Thymus (tissue), 11 donors: Measurements from ENCODE around the gene LRRN3. TPM values are rescaled to one million over a fixed set of nuclear protein-coding genes. Genes with fewer than 3 reads are reported as not detected.

Source experiments
- DNase-seq, 9 donors: peaks; one replicate each; pipeline ENCODE4 v3.0.0-alpha.2; 2013; ENCODE audit warnings: low spot score in 9 of 9, low read depth in 6 of 9, missing footprints in 1 of 9
- H3K27ac ChIP-seq, 2 donors: one replicate each; pipeline ENCODE4 v1.5.1; 2013; ENCODE audit warnings: control low read depth in 1 of 2, low read depth in 1 of 2, low read length in 1 of 2, mild to moderate bottlenecking in 1 of 2, moderate library complexity in 1 of 2
- H3K27me3 ChIP-seq, 2 donors: one replicate each; pipeline ENCODE4 v1.5.1; 2013; ENCODE audit warnings: low read length in 1 of 2; ENCODE audit not compliant: control insufficient read depth in 2 of 2, insufficient read depth in 1 of 2
- H3K36me3 ChIP-seq, 2 donors: one replicate each; pipeline ENCODE4 v1.5.1; 2013; ENCODE audit warnings: low read length in 1 of 2, mild to moderate bottlenecking in 1 of 2, moderate library complexity in 1 of 2; ENCODE audit not compliant: control insufficient read depth in 2 of 2, insufficient read depth in 2 of 2
- H3K4me1 ChIP-seq, 2 donors: one replicate each; pipeline ENCODE4 v1.5.1; 2013; ENCODE audit warnings: low read length in 2 of 2; ENCODE audit not compliant: control insufficient read depth in 2 of 2, insufficient read depth in 2 of 2
- H3K4me3 ChIP-seq, 2 donors: one replicate each; pipeline ENCODE4 v1.5.1; 2013; ENCODE audit warnings: low read length in 2 of 2, control low read depth in 1 of 2, mild to moderate bottlenecking in 1 of 2
- H3K9me3 ChIP-seq, 2 donors: one replicate each; pipeline ENCODE4 v1.5.1; 2013; ENCODE audit warnings: low read length in 1 of 2, mild to moderate bottlenecking in 1 of 2; ENCODE audit not compliant: control insufficient read depth in 2 of 2, insufficient read depth in 1 of 2
- WGBS: extraction: QIAGEN DNeasy Blood & Tissue Kit; methylation state at CpG from one replicate; pipeline ENCODE4 v1.1.7; 2013; 5-methylcytosine and 5-hydroxymethylcytosine counted together
- polyA plus RNA-seq: library from polyadenylated mRNA; stranded (reverse); fragments of 200-250 nt; gene quantifications from one replicate; pipeline ENCODE4 v1.2.3, GENCODE V29; 2013
- total RNA-seq: library from RNA; stranded (reverse); fragments of 120-200 nt; gene quantifications from one replicate; pipeline ENCODE4 v1.2.4, GENCODE V29; 2013
- donor health status: healthy.

LRRN3 gene
- total and polyA plus RNA-seq, 2 donors, result 5.4 to 23.8 TPM

DNA sequence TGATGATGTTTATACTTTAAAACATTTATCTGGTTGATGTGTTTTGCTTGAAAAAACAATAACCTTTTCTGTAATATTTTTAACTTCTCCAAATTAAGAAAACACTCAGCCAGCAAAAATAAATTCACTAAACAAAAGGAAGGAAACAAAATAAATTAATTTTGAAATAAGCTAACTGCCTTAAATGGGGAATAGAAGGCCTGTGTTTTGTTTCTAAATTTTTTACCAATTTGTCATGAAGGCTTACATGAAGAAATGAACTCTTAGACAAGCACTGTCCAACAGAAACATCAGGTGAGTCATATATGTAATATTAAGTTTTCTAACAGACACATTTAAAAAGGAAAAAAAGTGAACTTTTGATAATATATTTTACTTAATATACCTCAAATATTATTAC lies 68.5 kb downstream of the LRRN3 start:
- no peaks in the 10 kb centered on the region for H3K36me3 ChIP-seq
- no peaks in the 10 kb centered on the region for H3K4me1 ChIP-seq
- no peak overlapping the region for H3K27ac ChIP-seq
- no peak overlapping the region for H3K4me3 ChIP-seq
- no peaks in the 10 kb centered on the region for H3K27me3 ChIP-seq
- no peak for DNase-seq
- H3K9me3 ChIP-seq, result no peaks in the 10 kb centered on the region

DNA sequence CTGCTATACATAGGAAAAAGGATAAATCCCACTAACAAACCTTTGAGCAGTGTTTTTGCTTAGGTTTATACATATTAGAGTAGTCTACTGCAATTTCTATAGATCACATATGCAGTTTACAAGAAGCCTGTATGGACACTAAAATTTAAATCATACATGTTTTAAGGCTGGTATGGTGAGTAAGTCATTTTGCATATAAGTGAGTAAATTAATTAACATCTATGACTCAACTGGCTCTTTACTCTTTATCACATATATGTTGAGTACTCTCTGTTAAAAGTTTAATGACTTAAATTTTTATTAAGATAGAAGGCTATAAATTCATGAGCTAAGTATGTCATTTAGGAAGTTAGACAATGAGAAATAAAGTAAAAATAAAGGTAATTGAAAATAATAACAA lies 69.4 kb downstream of the LRRN3 start:
- H3K36me3 ChIP-seq, result no peaks in the 10 kb centered on the region
- no peak overlapping the region for H3K27ac ChIP-seq
- DNase-seq, result no peak
- no peaks in the 10 kb centered on the region for H3K9me3 ChIP-seq
- H3K27me3 ChIP-seq, result no peaks in the 10 kb centered on the region
- no peak overlapping the region for H3K4me3 ChIP-seq
- H3K4me1 ChIP-seq, result no peaks in the 10 kb centered on the region

DNA sequence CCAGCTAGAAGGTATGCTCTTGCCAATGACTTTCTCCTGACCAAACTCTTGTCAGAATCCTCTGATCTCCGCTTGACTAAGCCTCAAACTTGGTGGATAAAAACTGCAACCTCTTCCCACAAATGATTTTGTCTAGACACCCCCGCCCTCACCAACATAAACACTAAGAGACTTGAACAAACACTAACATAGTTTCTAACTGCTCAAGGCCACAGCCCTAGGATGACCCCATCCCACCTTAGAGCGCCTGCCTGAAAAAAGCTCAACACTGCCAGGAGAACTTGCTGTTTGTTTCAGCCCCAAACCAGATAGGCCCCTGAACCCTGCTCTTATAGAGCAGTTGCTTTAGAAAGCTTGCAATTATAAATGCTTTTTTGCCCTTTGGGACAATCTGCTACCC lies 71.8 kb downstream of the LRRN3 start:
- H3K27ac ChIP-seq, result no peak overlapping the region
- no peaks in the 10 kb centered on the region for H3K27me3 ChIP-seq
- H3K9me3 ChIP-seq, result no peaks in the 10 kb centered on the region
- no peaks in the 10 kb centered on the region for H3K4me1 ChIP-seq
- WGBS, result 98% methylated on average over 3 of the region's 3 CpGs
- H3K36me3 ChIP-seq, result no peaks in the 10 kb centered on the region
- no peak overlapping the region for H3K4me3 ChIP-seq
- DNase-seq, result no peak

DNA sequence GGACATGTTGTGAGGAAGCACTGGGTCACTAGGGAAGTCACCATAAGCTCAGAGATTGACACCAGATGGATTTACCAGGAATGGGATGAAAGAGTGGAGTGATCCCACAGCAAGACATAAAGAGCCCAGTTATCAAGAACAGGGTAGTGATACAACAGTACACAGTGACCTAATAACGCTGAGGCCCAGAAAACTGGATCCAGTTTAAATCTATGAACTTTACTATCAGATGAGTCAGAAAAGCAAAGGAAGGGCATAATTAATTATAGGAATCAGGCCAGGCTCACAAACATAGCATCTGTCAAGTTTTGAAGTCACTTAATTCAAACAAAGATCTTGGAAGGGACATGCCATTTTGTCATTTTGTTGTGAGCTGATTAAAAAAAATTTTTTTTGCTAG lies 73.5 kb downstream of the LRRN3 start:
- WGBS, result 100% methylated on average over 1 of the region's 1 CpG
- no peaks in the 10 kb centered on the region for H3K9me3 ChIP-seq
- no peaks in the 10 kb centered on the region for H3K4me1 ChIP-seq
- DNase-seq, result no peak
- no peak overlapping the region for H3K4me3 ChIP-seq
- no peak overlapping the region for H3K27ac ChIP-seq
- H3K27me3 ChIP-seq, result no peaks in the 10 kb centered on the region
- H3K36me3 ChIP-seq, result no peaks in the 10 kb centered on the region

DNA sequence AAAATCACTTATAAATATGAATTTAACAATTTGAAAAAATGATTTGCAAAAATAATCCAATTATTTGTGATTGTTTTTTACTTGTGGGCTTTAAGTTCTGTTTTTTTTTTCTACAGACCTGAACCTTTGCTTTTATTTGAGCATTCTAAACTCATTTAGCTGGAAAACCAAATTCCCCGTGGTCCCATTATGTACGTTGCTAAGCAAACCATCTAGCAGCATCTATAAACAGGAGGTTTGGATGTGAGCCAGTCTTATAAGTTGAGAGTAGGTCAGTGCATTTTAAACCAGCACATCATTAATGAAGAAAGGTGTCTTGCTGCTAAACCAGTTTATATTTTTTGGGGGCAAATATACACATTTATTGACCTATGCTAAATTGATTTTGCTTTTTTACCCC lies 77.3 kb downstream of the LRRN3 start:
- WGBS, result 92% methylated on average over 2 of the region's 2 CpGs
- Histone ChIP-seq H3K4me1 (no peaks in the 10 kb centered on the region), H3K36me3 (no peaks in the 10 kb centered on the region)

GRCh38 chr7:111172564-111173257 lies 81.8 kb downstream of the LRRN3 start:
- no peaks in the 10 kb centered on the region for H3K4me1 ChIP-seq
- no peak overlapping the region for H3K27ac ChIP-seq
- H3K27me3 ChIP-seq, result no peaks in the 10 kb centered on the region
- no peaks in the 10 kb centered on the region for H3K9me3 ChIP-seq
- no peak for DNase-seq
- H3K4me3 ChIP-seq, result no peak overlapping the region
- no peaks in the 10 kb centered on the region for H3K36me3 ChIP-seq
- 96% methylated on average over 2 of the region's 2 CpGs for WGBS

More for the DNA sequence above, 77.3 kb downstream of the LRRN3 start:
- no peak overlapping the region for H3K27ac ChIP-seq
- H3K27me3 ChIP-seq, result no peaks in the 10 kb centered on the region
- no peaks in the 10 kb centered on the region for H3K9me3 ChIP-seq
- no peak overlapping the region for H3K4me3 ChIP-seq
- no peak for DNase-seq

GRCh38 chr7:111173528-111173927 lies 82.6 kb downstream of the LRRN3 start:
- Histone ChIP-seq H3K27me3 (no peaks in the 10 kb centered on the region), H3K4me1 (no peaks in the 10 kb centered on the region), H3K4me3 (no peak overlapping the region), H3K27ac (no peak overlapping the region), H3K9me3 (no peaks in the 10 kb centered on the region), H3K36me3 (no peaks in the 10 kb centered on the region)
- no peak for DNase-seq
- 94% methylated on average over 2 of the region's 2 CpGs for WGBS

DNA sequence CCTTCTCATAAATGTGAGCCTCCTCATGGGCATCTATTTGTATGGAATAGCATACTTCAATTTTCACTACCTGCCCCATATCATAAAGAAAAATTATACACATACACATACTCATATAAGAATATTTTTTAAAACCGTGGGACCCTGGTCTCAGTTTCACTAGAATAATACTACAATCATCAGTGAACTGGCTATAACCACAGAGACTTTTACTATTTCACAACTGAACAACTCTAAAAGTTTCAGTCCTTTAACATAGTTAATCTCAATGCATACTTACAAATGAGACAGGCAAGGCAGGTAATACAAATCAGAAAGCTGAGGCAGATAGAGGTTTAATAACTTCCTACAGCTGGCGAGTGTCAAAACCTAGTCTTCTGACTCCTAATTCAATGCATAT lies 83.1 kb downstream of the LRRN3 start:
- Histone ChIP-seq H3K27me3 (no peaks in the 10 kb centered on the region), H3K27ac (no peak overlapping the region), H3K9me3 (no peaks in the 10 kb centered on the region), H3K4me3 (no peak overlapping the region), H3K36me3 (no peaks in the 10 kb centered on the region), H3K4me1 (no peaks in the 10 kb centered on the region)
- no peak for DNase-seq
- WGBS, result 97% methylated on average over 2 of the region's 2 CpGs

- no peak for DNase-seq
- Histone ChIP-seq H3K27ac (no peak overlapping the region), H3K9me3 (no peaks in the 10 kb centered on the region), H3K4me3 (no peak overlapping the region), H3K27me3 (no peaks in the 10 kb centered on the region), H3K36me3 (no peaks in the 10 kb centered on the region), H3K4me1 (no peaks in the 10 kb centered on the region)
- WGBS, result 98% methylated on average over 3 of the region's 3 CpGs
Observed at GRCh38 chr7:111174510-111174909, 83.6 kb downstream of the LRRN3 start.
